ENCODE results near the gene APOA5.

GRCh38 chr11:116798368-116798767 is 6.7 kb upstream of the APOA5 start:
- no peak for TF ChIP-seq CTCF (conservative IDR thresholded peaks at IDR 0.05; ENCODE audit: low read length)
- no peak for TF ChIP-seq EZH2phosphoT487 (IDR thresholded peaks at IDR 0.05; ENCODE audit: borderline replicate concordance, low read depth, low read length)
